Measurements from ENCODE around the gene RHBDL2. TPM values are rescaled to one million over a fixed set of nuclear protein-coding genes. Genes with fewer than 3 reads are reported as not detected.

RHBDL2 gene
- total RNA-seq, 1 experiment from 2014 or later, result not detected

DNA sequence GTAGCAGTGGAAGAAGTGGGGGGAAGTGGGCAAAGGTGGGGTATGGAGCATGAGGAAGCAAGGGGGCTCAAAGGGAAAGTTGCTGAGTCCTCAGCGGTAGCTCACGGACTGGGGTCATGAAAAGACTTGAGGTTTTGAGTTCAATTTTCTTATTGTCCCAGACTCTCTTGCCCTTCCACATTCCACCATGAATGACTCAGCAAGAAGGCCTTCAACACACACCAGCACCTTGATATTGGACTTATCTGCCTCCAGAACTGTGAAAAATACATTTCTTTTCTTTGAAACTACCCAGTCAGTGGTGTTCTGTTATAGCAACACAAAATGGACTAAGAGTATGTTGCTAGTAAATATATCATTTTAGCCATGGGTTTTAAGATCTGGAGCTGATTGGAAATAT, 17.3 kb upstream of the RHBDL2 start:
- ChIA-PET CTCF (interaction anchor here (0.5 to 2.2 kb wide), 4 partner anchors 24 to 140 kb away, joined by 3 to 19 read pairs (median 6); partner anchors contain the start of gene NDUFS5), RAD21 (ENCODE audit: low non-redundant PET in 1 of 2, low total read pairs in 2 of 2, uncharacterized antibody in 2 of 2, unreplicated experiment in 2 of 2) (interaction anchor here (0.8 to 1.5 kb wide), 3 partner anchors 67 to 133 kb away, joined by 3 to 8 read pairs (median 3); partner anchors contain the start of gene NDUFS5 (in 1 of the 2)), POLR2A (interaction anchor here (0.9 to 1.6 kb wide), 6 partner anchors 9 to 433 kb away, joined by 3 to 9 read pairs (median 6); partner anchors contain the start of gene NDUFS5)
- H3K4me2 ChIP-seq (ENCODE audit: low read length), result peak overlapping the region; percentile 71
- no peaks in the 10 kb centered on the region for H4K20me1 ChIP-seq (ENCODE audit: insufficient read depth)
- TF ChIP-seq JUND (IDR thresholded peaks at IDR 0.05) (peak; percentile 89), SP1 (IDR thresholded peaks at IDR 0.05; ENCODE audit: low read depth) (peak; percentile 72), SIN3A (IDR thresholded peaks at IDR 0.05; ENCODE audit: low read depth) (peak; percentile 32; the same call in 1 of the 2 replicates), CBX3 (IDR thresholded peaks at IDR 0.05; ENCODE audit: low read depth) (peak; percentile 94), FOSL1 (IDR thresholded peaks at IDR 0.05; ENCODE audit: low read depth) (peak; percentile 91)
- TF ChIP-seq, protein P1, sequence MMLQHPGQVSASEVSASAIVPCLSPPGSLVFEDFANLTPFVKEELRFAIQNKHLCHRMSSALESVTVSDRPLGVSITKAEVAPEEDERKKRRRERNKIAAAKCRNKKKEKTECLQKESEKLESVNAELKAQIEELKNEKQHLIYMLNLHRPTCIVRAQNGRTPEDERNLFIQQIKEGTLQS (IDR thresholded peaks at IDR 0.05), result no peak
- TF ChIP-seq, protein P2, sequence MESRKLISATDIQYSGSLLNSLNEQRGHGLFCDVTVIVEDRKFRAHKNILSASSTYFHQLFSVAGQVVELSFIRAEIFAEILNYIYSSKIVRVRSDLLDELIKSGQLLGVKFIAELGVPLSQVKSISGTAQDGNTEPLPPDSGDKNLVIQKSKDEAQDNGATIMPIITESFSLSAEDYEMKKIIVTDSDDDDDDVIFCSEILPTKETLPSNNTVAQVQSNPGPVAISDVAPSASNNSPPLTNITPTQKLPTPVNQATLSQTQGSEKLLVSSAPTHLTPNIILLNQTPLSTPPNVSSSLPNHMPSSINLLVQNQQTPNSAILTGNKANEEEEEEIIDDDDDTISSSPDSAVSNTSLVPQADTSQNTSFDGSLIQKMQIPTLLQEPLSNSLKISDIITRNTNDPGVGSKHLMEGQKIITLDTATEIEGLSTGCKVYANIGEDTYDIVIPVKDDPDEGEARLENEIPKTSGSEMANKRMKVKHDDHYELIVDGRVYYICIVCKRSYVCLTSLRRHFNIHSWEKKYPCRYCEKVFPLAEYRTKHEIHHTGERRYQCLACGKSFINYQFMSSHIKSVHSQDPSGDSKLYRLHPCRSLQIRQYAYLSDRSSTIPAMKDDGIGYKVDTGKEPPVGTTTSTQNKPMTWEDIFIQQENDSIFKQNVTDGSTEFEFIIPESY (IDR thresholded peaks at IDR 0.05; ENCODE audit: extremely low read depth, insufficient replicate concordance, low read length), result no peak
- TF ChIP-seq, protein P3, sequence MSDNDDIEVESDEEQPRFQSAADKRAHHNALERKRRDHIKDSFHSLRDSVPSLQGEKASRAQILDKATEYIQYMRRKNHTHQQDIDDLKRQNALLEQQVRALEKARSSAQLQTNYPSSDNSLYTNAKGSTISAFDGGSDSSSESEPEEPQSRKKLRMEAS (IDR thresholded peaks at IDR 0.05), result peak; percentile 35; the same call in 1 of the 2 replicates
- no peaks in the 10 kb centered on the region for H3K36me3 ChIP-seq (ENCODE audit: control insufficient read depth in 1 of 2, insufficient read depth in 2 of 2, low read length in 2 of 2)
- peak overlapping the region in 1 of 2 experiments; percentile 40; a peak in 2 of 4 replicates for H3K4me3 ChIP-seq (replicated peaks in 1 of 2; ENCODE audit: low read depth in 1 of 2, low read length in 2 of 2)
- peak overlapping the region; percentile 98 for H2AFZ ChIP-seq (ENCODE audit: low read depth, low read length, poor library complexity, severe bottlenecking)
- no peaks in the 10 kb centered on the region for H3K9me3 ChIP-seq (ENCODE audit: control insufficient read depth in 1 of 2, insufficient read depth in 1 of 2, low read depth in 1 of 2, low read length in 2 of 2)
- no TSS peak for BruUV-seq (replicated peaks)
- peak; percentile 72 for ATAC-seq
- no peaks in the 10 kb centered on the region for H3K79me2 ChIP-seq (ENCODE audit: insufficient read depth, low read length)
- H3K4me1 ChIP-seq (ENCODE audit: control insufficient read depth in 1 of 2, insufficient read depth in 2 of 2, low read length in 2 of 2), result peaks cover 33 to 54% of the 10 kb centered on the region in 2 experiments
- intact Hi-C loops (cut with micrococcal nuclease), result loop anchor here (1.0 to 5.0 kb wide), 3 partner anchors 33 to 133 kb away; partner anchors contain the start of genes AKIRIN1 and MYCBP
- peak overlapping the region; percentile 26; the same call in 1 of the 2 replicates for H3K9ac ChIP-seq (ENCODE audit: low read length)
- H3K9me2 ChIP-seq (ENCODE audit: insufficient read depth), result no peaks in the 10 kb centered on the region
- no peak for DNase-seq (ENCODE audit: low read depth, low spot score)
- peak overlapping the region; percentile 85 for H3K27ac ChIP-seq (ENCODE audit: low read depth, low read length)
- H3K27me3 ChIP-seq (ENCODE audit: insufficient read depth, low read length), result no peaks in the 10 kb centered on the region
